HCT116 (cell line): Measurements from ENCODE around the gene ELP2. TPM values are rescaled to one million over a fixed set of nuclear protein-coding genes. Genes with fewer than 3 reads are reported as not detected.

Experiments used
- ATAC-seq: fragments of 200-7000 bp; cut with Tn5 transposase; 2 replicates; pipeline ENCODE4 v1.9.1; 2020; ENCODE audit warnings: mild to moderate bottlenecking, moderate library complexity
- BruUV-seq: library from RNA; stranded (reverse); fragments of 400-500 nt; replicated peaks from 2 replicates; lab custom pipeline; 2021; lab: Mats Ljungman, UMichigan
- CTCF ChIA-PET: fragments of 300-600 bp; sonication (Branson Sonifier 250); formaldehyde crosslinking; loops from one replicate; lab custom pipeline; 2021; ENCODE audit warnings: antibody characterized with exemption; lab: Charles Lee
- POLR2A ChIA-PET: fragments of 300-600, 350-600 bp; sonication (Branson Sonifier 250); formaldehyde crosslinking; loops from one replicate; lab custom pipeline; 2021; ENCODE audit warnings: antibody characterized with exemption; lab: Charles Lee
- RAD21 ChIA-PET, 2 experiments: fragments of 300-600 bp; sonication (Branson Sonifier 250); formaldehyde crosslinking; loops; one replicate each; lab custom pipeline; 2023; ENCODE audit warnings: low total read pairs in 2 of 2; ENCODE audit not compliant: uncharacterized antibody in 2 of 2, unreplicated experiment in 2 of 2, low non-redundant PET in 1 of 2; lab: Charles Lee
- DNase-seq: peaks from one replicate; pipeline ENCODE4 v3.0.0-alpha.2; 2010; ENCODE audit warnings: low read depth, low spot score
- H2AFZ ChIP-seq: fragments of 200-600 bp; shearing (Covaris generic), sonication (generic); 2 replicates; pipeline ENCODE4 v1.6.1; 2017; ENCODE audit warnings: low read depth, mixed run types, mixed read lengths, antibody characterized with exemption, low read length; ENCODE audit not compliant: poor library complexity, severe bottlenecking
- H3K27ac ChIP-seq: 2 replicates; pipeline ENCODE4 v1.5.1; 2012; ENCODE audit warnings: low read depth, low read length
- H3K27me3 ChIP-seq: fragments of 200-600 bp; sonication (generic); 2 replicates; pipeline ENCODE4 v1.6.1; 2016; ENCODE audit warnings: mixed run types, low read length, mixed read lengths; ENCODE audit not compliant: insufficient read depth
- H3K36me3 ChIP-seq, 2 experiments: fragments of 200-500 bp in 1 of 2; fragments of 200-600 bp in 1 of 2; sonication (Bioruptor generic) in 1 of 2; sonication (generic) in 1 of 2; 2 replicates each; pipeline versions ENCODE4 v1.5.1 to v1.6.1; 2014 to 2016; ENCODE audit warnings: low read length in 2 of 2, inconsistent platforms in 1 of 2, mixed read lengths in 1 of 2, mixed run types in 1 of 2; ENCODE audit not compliant: insufficient read depth in 2 of 2, control insufficient read depth in 1 of 2
- H3K4me1 ChIP-seq, 2 experiments: fragments of 200-600 bp in 1 of 2; sonication (generic) in 1 of 2; 2 replicates each; pipeline versions ENCODE4 v1.5.1 to v1.6.1; 2012 to 2017; ENCODE audit warnings: low read length in 2 of 2, inconsistent platforms in 1 of 2, mild to moderate bottlenecking in 1 of 2, mixed read lengths in 1 of 2, mixed run types in 1 of 2, moderate library complexity in 1 of 2; ENCODE audit not compliant: insufficient read depth in 2 of 2, control insufficient read depth in 1 of 2
- H3K4me2 ChIP-seq: fragments of 200-600 bp; sonication (generic); 2 replicates; pipeline ENCODE4 v1.6.1; 2017; ENCODE audit warnings: mixed run types, low read length, mixed read lengths
- H3K4me3 ChIP-seq, 2 experiments: fragments of 200-600 bp in 1 of 2; sonication (generic) in 1 of 2; replicated peaks in 1 of 2; 2 replicates each; pipeline ENCODE4 v1.5.1; 2011 to 2016; ENCODE audit warnings: low read length in 2 of 2, control low read depth in 1 of 2, low read depth in 1 of 2, mild to moderate bottlenecking in 1 of 2, mixed read lengths in 1 of 2, mixed run types in 1 of 2
- H3K79me2 ChIP-seq: fragments of 200-600 bp; sonication (generic); 2 replicates; pipeline ENCODE4 v1.6.1; 2017; ENCODE audit warnings: mild to moderate bottlenecking, mixed run types, low read length, moderate library complexity, mixed read lengths; ENCODE audit not compliant: insufficient read depth
- H3K9ac ChIP-seq: fragments of 200-600 bp; sonication (generic); 2 replicates; pipeline ENCODE4 v1.6.1; 2016; ENCODE audit warnings: low read length, mixed read lengths
- H3K9me2 ChIP-seq: fragments of 200-600 bp; sonication (generic), shearing (Covaris generic); 2 replicates; pipeline ENCODE4 v1.6.1; 2017; ENCODE audit warnings: mixed run types, mild to moderate bottlenecking, moderate library complexity; ENCODE audit not compliant: insufficient read depth
- H3K9me3 ChIP-seq, 2 experiments: fragments of 200-500 bp in 1 of 2; fragments of 200-600 bp in 1 of 2; sonication (Bioruptor generic) in 1 of 2; sonication (generic) in 1 of 2; 2 replicates each; pipeline ENCODE4 v1.6.1; 2014 to 2017; ENCODE audit warnings: low read length in 2 of 2, mixed read lengths in 2 of 2, inconsistent platforms in 1 of 2, low read depth in 1 of 2, mild to moderate bottlenecking in 1 of 2, mixed run types in 1 of 2, moderate library complexity in 1 of 2; ENCODE audit not compliant: control insufficient read depth in 1 of 2, insufficient read depth in 1 of 2
- H4K20me1 ChIP-seq: fragments of 200-600 bp; sonication (generic), shearing (Covaris generic); 2 replicates; pipeline ENCODE4 v1.6.1; 2017; ENCODE audit warnings: mixed run types, mild to moderate bottlenecking, moderate library complexity; ENCODE audit not compliant: insufficient read depth
- CBX3 ChIP-seq: IDR thresholded peaks from 2 replicates; pipeline ENCODE4 v1.6.1; 2012; ENCODE audit warnings: low read depth
- CEBPB ChIP-seq: IDR thresholded peaks from 2 replicates; pipeline ENCODE4 v1.6.1; 2012; ENCODE audit warnings: low read depth
- EZH2 ChIP-seq: fragments of 200-600 bp; sonication (generic); IDR thresholded peaks from 2 replicates; pipeline ENCODE4 v1.6.1; 2017; ENCODE audit warnings: antibody characterized with exemption, mixed run types
- FOSL1 ChIP-seq: IDR thresholded peaks from 2 replicates; pipeline ENCODE4 v1.6.1; 2012; ENCODE audit warnings: low read depth
- JUND ChIP-seq: IDR thresholded peaks from 2 replicates; pipeline ENCODE4 v1.6.1; 2012
- RAD21 ChIP-seq: IDR thresholded peaks from 2 replicates; pipeline ENCODE4 v1.6.1; 2012; ENCODE audit warnings: low read depth, mild to moderate bottlenecking
- SIN3A ChIP-seq: IDR thresholded peaks from 2 replicates; pipeline ENCODE4 v1.6.1; 2012; ENCODE audit warnings: low read depth
- SRF ChIP-seq: IDR thresholded peaks from 2 replicates; pipeline ENCODE4 v1.6.1; 2012; ENCODE audit warnings: low read depth
- TCF7L2 ChIP-seq: IDR thresholded peaks from 2 replicates; pipeline ENCODE4 v1.7.0; 2011; ENCODE audit warnings: borderline replicate concordance, inconsistent platforms; ENCODE audit not compliant: insufficient read depth, insufficient read length; ENCODE audit errors: extremely low read depth
- YY1 ChIP-seq: IDR thresholded peaks from 2 replicates; pipeline ENCODE4 v1.6.1; 2011; ENCODE audit warnings: low read length, low read depth, moderate library complexity, mild to moderate bottlenecking; ENCODE audit not compliant: insufficient replicate concordance; ENCODE audit errors: extremely low read depth
- ZFX ChIP-seq: fragments of 450-650 bp; IDR thresholded peaks from 2 replicates; pipeline ENCODE4 v1.6.1; 2017
- ZNF274 ChIP-seq: fragments of 200-500 bp; sonication (Bioruptor generic); IDR thresholded peaks from 2 replicates; pipeline ENCODE4 v1.6.1; 2014; ENCODE audit warnings: mild to moderate bottlenecking, low read depth, low read length, inconsistent platforms
- intact Hi-C: fragments of 100-400 bp; cut with micrococcal nuclease; formaldehyde crosslinking; loops from 2 replicates; pipeline ENCODE4 v1.10.0; 2022
- total RNA-seq: library from RNA; stranded (reverse); gene quantifications from one replicate; pipeline ENCODE4 v1.2.1, GENCODE V29; 2021; ENCODE audit not compliant: unreplicated experiment
- TF ChIP-seq, protein P1 (sequence below): IDR thresholded peaks from 2 replicates; pipeline ENCODE4 v1.6.1; 2011; ENCODE audit warnings: mild to moderate bottlenecking, low read length, moderate library complexity; ENCODE audit not compliant: insufficient replicate concordance; ENCODE audit errors: extremely low read depth
- TF ChIP-seq, protein P2 (sequence below), 3 experiments: fragments of 200-600 bp in 1 of 3; sonication (generic) in 1 of 3; IDR thresholded peaks in 2 of 3; conservative IDR thresholded peaks in 1 of 3; 2 replicates each; pipeline ENCODE4 v1.5.1; 2012 to 2017; ENCODE audit warnings: low read depth in 2 of 3, low read length in 2 of 3, antibody characterized with exemption in 1 of 3, borderline replicate concordance in 1 of 3, control low read depth in 1 of 3, mild to moderate bottlenecking in 1 of 3, mixed read lengths in 1 of 3, mixed run types in 1 of 3, moderate library complexity in 1 of 3; ENCODE audit not compliant: insufficient read depth in 1 of 3
- TF ChIP-seq, protein P3 (sequence below): IDR thresholded peaks from 2 replicates; pipeline ENCODE4 v1.6.1; 2012
- TF ChIP-seq, protein P4 (sequence below): IDR thresholded peaks from 2 replicates; pipeline ENCODE4 v1.6.1; 2012

ELP2 gene
- total RNA-seq, 1 experiment from 2014 or later: 109 TPM

DNA sequence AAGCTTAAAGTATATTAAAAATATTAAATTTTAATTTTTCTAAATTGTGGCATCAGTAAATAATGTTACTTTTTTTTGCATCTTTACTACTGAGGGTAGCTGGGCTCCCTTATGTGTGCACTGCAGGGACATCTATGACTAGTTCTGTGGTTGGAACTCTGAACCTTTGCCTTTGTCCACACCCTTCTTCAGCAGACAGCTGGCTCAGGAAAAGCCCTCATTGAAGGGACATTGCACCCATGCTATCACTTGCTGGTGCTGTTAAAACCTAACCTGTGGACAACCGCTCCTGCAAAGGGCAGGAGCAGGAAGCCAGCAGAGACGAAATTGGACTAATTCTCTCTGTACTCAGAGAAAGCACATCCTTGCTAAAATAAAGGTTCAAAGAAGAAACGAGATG is 87.6 kb downstream of the ELP2 start:
- no peak overlapping the region for H3K9ac ChIP-seq
- POLR2A ChIA-PET: no interaction called here
- intact Hi-C loops: no loop called here
- no peaks in the 10 kb centered on the region for H3K36me3 ChIP-seq
- ATAC-seq (no peak), DNase-seq (no peak)
- CTCF ChIA-PET: no interaction called here
- no peak overlapping the region for H3K27ac ChIP-seq
- no peak overlapping the region for H2AFZ ChIP-seq
- no peaks in the 10 kb centered on the region for H4K20me1 ChIP-seq
- H3K9me3 ChIP-seq: no peaks in the 10 kb centered on the region
- H3K4me1 ChIP-seq: no peaks in the 10 kb centered on the region
- H3K27me3 ChIP-seq: no peaks in the 10 kb centered on the region
- RAD21 ChIA-PET: no interaction called here
- TF ChIP-seq, protein P1, sequence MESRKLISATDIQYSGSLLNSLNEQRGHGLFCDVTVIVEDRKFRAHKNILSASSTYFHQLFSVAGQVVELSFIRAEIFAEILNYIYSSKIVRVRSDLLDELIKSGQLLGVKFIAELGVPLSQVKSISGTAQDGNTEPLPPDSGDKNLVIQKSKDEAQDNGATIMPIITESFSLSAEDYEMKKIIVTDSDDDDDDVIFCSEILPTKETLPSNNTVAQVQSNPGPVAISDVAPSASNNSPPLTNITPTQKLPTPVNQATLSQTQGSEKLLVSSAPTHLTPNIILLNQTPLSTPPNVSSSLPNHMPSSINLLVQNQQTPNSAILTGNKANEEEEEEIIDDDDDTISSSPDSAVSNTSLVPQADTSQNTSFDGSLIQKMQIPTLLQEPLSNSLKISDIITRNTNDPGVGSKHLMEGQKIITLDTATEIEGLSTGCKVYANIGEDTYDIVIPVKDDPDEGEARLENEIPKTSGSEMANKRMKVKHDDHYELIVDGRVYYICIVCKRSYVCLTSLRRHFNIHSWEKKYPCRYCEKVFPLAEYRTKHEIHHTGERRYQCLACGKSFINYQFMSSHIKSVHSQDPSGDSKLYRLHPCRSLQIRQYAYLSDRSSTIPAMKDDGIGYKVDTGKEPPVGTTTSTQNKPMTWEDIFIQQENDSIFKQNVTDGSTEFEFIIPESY: no peak
- no peak for TF ChIP-seq JUND
- TF ChIP-seq YY1: no peak
- no peak for TF ChIP-seq FOSL1
- TF ChIP-seq ZNF274: no peak
- no peak for TF ChIP-seq CBX3
- no peak for TF ChIP-seq SRF
- TF ChIP-seq, protein P2, sequence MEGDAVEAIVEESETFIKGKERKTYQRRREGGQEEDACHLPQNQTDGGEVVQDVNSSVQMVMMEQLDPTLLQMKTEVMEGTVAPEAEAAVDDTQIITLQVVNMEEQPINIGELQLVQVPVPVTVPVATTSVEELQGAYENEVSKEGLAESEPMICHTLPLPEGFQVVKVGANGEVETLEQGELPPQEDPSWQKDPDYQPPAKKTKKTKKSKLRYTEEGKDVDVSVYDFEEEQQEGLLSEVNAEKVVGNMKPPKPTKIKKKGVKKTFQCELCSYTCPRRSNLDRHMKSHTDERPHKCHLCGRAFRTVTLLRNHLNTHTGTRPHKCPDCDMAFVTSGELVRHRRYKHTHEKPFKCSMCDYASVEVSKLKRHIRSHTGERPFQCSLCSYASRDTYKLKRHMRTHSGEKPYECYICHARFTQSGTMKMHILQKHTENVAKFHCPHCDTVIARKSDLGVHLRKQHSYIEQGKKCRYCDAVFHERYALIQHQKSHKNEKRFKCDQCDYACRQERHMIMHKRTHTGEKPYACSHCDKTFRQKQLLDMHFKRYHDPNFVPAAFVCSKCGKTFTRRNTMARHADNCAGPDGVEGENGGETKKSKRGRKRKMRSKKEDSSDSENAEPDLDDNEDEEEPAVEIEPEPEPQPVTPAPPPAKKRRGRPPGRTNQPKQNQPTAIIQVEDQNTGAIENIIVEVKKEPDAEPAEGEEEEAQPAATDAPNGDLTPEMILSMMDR (IDR thresholded peaks at IDR 0.05 in 2 of 3, conservative IDR thresholded peaks at IDR 0.05 in 1 of 3; ENCODE audit: borderline replicate concordance in 1 of 3, insufficient read depth in 1 of 3, low read depth in 2 of 3, low read length in 2 of 3): no peak
- TF ChIP-seq SIN3A: no peak
- TF ChIP-seq CEBPB: no peak
- TF ChIP-seq, protein P3, sequence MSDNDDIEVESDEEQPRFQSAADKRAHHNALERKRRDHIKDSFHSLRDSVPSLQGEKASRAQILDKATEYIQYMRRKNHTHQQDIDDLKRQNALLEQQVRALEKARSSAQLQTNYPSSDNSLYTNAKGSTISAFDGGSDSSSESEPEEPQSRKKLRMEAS: no peak
- TF ChIP-seq EZH2: no peak
- no peak for TF ChIP-seq ZFX
- TF ChIP-seq, protein P4, sequence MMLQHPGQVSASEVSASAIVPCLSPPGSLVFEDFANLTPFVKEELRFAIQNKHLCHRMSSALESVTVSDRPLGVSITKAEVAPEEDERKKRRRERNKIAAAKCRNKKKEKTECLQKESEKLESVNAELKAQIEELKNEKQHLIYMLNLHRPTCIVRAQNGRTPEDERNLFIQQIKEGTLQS: no peak
- TF ChIP-seq TCF7L2: no peak
- TF ChIP-seq RAD21: no peak
- no peaks in the 10 kb centered on the region for H3K9me2 ChIP-seq
- no peaks in the 10 kb centered on the region for H3K79me2 ChIP-seq
- no TSS peak for BruUV-seq
- no peak overlapping the region for H3K4me2 ChIP-seq
- H3K4me3 ChIP-seq: no peak overlapping the region
